Neural progenitor cell (in vitro differentiated cells): Measurements from ENCODE around the gene CAPNS1. TPM values are rescaled to one million over a fixed set of nuclear protein-coding genes. Genes with fewer than 3 reads are reported as not detected.

ENCODE experiments used
- DNase-seq: peaks from one replicate; pipeline ENCODE4 v3.0.0-alpha.2; 2016; ENCODE audit warnings: low spot score
- H2AFZ ChIP-seq: fragments of 200-600 bp; sonication (generic); replicated peaks from 2 replicates; pipeline ENCODE4 v1.6.1; 2016; ENCODE audit warnings: antibody characterized with exemption
- H3F3A ChIP-seq: fragments of 200-600 bp; sonication (generic); 2 replicates; pipeline ENCODE4 v1.6.1; 2016; ENCODE audit warnings: antibody characterized with exemption, low read depth
- H3K27ac ChIP-seq: fragments of 200-600 bp; sonication (generic); 2 replicates; pipeline ENCODE4 v1.5.1; 2016; ENCODE audit warnings: mild to moderate bottlenecking
- H3K27me3 ChIP-seq: fragments of 200-600 bp; sonication (generic); 2 replicates; pipeline ENCODE4 v1.6.1; 2016; ENCODE audit warnings: mild to moderate bottlenecking, moderate library complexity
- H3K36me3 ChIP-seq: fragments of 200-600 bp; sonication (generic); 2 replicates; pipeline ENCODE4 v1.5.1; 2016
- H3K4me1 ChIP-seq: fragments of 200-600 bp; sonication (generic); 2 replicates; pipeline ENCODE4 v1.6.1; 2016; ENCODE audit warnings: mixed run types
- H3K4me2 ChIP-seq: fragments of 200-600 bp; sonication (generic); 2 replicates; pipeline ENCODE4 v1.6.1; 2016
- H3K4me3 ChIP-seq: fragments of 200-600 bp; sonication (generic); 2 replicates; pipeline ENCODE4 v1.5.1; 2016
- H3K79me2 ChIP-seq: fragments of 200-600 bp; sonication (generic); 2 replicates; pipeline ENCODE4 v1.6.1; 2016; ENCODE audit warnings: low read depth
- H3K9ac ChIP-seq: fragments of 200-600 bp; sonication (generic); 2 replicates; pipeline ENCODE4 v1.6.1; 2016
- H3K9me3 ChIP-seq: fragments of 200-600 bp; sonication (generic); 2 replicates; pipeline ENCODE4 v1.5.1; 2016; ENCODE audit warnings: low read depth
- H4K20me1 ChIP-seq: fragments of 200-600 bp; sonication (generic); 2 replicates; pipeline ENCODE4 v1.6.1; 2016; ENCODE audit warnings: low read depth
- H3K27ac Mint-ChIP-seq: 3 replicates; pipeline ENCODE4 v1.8.0; 2021; ENCODE audit warnings: mixed read lengths
- H3K27me3 Mint-ChIP-seq: 2 replicates; pipeline ENCODE4 v1.8.0; 2022; ENCODE audit warnings: low read depth, mild to moderate bottlenecking, inconsistent platforms, moderate library complexity, mixed read lengths; ENCODE audit not compliant: insufficient read depth
- H3K36me3 Mint-ChIP-seq: 3 replicates; pipeline ENCODE4 v1.8.0; 2021; ENCODE audit warnings: mixed read lengths
- H3K4me1 Mint-ChIP-seq: 3 replicates; pipeline ENCODE4 v1.8.0; 2021; ENCODE audit warnings: mixed read lengths
- H3K4me3 Mint-ChIP-seq: 3 replicates; pipeline ENCODE4 v1.8.0; 2021; ENCODE audit warnings: mild to moderate bottlenecking, moderate library complexity, mixed read lengths
- H3K9me3 Mint-ChIP-seq: 3 replicates; pipeline ENCODE4 v1.8.0; 2020; ENCODE audit warnings: mixed read lengths
- CTCF ChIP-seq: fragments of 200-600 bp; sonication (generic); IDR thresholded peaks from 2 replicates; pipeline ENCODE4 v1.5.1; 2017; ENCODE audit warnings: antibody characterized with exemption, mild to moderate bottlenecking
- EZH2 ChIP-seq: fragments of 200-600 bp; sonication (generic); IDR thresholded peaks from 2 replicates; pipeline ENCODE4 v1.6.1; 2017; ENCODE audit warnings: antibody characterized with exemption, mild to moderate bottlenecking, moderate library complexity
- EZH2phosphoT487 ChIP-seq: fragments of 200-600 bp; sonication (generic); IDR thresholded peaks from 2 replicates; pipeline ENCODE4 v1.6.1; 2017; ENCODE audit warnings: antibody characterized with exemption
- total RNA-seq: library from RNA; depleted of rRNA; stranded (reverse); fragments of >200 nt; gene quantifications from 2 replicates; pipeline ENCODE4 v1.2.3, GENCODE V29; 2015; ENCODE audit warnings: low replicate concordance

The CAPNS1 gene
- total RNA-seq, 1 donor from 2014 or later = 258 TPM

DNA sequence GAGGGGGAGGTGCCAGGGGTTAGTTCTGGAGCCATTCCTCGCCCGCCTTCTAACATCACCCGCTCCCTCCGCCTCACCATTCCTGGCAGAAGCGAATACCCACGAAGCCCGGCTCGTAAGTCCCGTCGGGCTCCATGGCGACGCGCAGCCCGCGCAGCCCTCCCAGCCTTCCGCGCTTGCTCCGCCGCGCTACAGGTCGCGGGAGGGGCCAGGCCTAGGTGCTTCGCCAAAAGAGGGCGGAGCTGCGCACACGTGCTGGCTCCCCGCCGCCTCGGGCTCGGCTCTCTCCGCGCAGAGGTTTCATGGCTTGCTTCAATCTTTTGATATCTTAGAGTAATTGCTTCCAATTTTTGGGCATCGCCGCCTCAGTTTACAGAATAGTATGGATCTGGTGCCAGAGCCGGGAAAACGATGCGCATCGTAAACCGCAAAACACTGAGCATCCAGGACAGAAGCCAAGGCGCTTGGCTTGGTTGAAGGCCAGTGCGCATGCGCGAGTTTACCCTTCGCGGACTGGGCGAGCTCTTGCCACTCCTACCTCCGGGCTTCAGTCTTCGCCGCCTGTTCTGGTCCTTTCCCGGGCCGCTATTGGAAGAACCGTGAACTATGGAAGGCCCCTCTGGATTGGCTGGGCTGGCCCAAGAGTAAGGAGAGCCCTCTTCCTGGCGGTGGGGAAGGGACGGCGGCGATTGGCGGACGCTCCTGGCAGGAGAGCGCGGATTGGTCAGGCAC lies 25.0 kb upstream of the CAPNS1 start, which contains the start of gene POLR2I:
Gene POLR2I, minus strand, starts transcription at position 155 of the 732 bp plus-strand sequence. Its CDS starts 19 bp downstream, at position 136.
- DNase-seq = peak; percentile 100
- Mint-ChIP-seq H3K9me3 (no peaks in the 10 kb centered on the region), H3K4me1 (peaks cover 21% of the 10 kb centered on the region), H3K36me3 (peaks cover 10% of the 10 kb centered on the region), H3K4me3 (peak within 1 kb of the TSS; percentile 96), H3K27me3 (peaks cover 13% of the 10 kb centered on the region), H3K27ac (peak within 1 kb of the TSS; percentile 92)
- peaks cover 22% of the 10 kb centered on the region for H4K20me1 ChIP-seq
- peaks cover 39% of the 10 kb centered on the region for H3F3A ChIP-seq
- peak within 1 kb of the TSS; percentile 97 for H3K4me2 ChIP-seq
- TF ChIP-seq EZH2 = no peak
- no peak for TF ChIP-seq EZH2phosphoT487
- TF ChIP-seq CTCF = no peak
- H3K4me1 ChIP-seq = peaks cover 27% of the 10 kb centered on the region
- no peak within 1 kb of the TSS for H3K27ac ChIP-seq
- peak within 1 kb of the TSS; percentile 81 for H2AFZ ChIP-seq
- no peaks in the 10 kb centered on the region for H3K36me3 ChIP-seq
- peaks cover 29% of the 10 kb centered on the region for H3K79me2 ChIP-seq
- H3K9ac ChIP-seq = peak within 1 kb of the TSS; percentile 45
- H3K9me3 ChIP-seq = no peaks in the 10 kb centered on the region
- H3K27me3 ChIP-seq = no peaks in the 10 kb centered on the region
- H3K4me3 ChIP-seq = peak within 1 kb of the TSS; percentile 85

DNA sequence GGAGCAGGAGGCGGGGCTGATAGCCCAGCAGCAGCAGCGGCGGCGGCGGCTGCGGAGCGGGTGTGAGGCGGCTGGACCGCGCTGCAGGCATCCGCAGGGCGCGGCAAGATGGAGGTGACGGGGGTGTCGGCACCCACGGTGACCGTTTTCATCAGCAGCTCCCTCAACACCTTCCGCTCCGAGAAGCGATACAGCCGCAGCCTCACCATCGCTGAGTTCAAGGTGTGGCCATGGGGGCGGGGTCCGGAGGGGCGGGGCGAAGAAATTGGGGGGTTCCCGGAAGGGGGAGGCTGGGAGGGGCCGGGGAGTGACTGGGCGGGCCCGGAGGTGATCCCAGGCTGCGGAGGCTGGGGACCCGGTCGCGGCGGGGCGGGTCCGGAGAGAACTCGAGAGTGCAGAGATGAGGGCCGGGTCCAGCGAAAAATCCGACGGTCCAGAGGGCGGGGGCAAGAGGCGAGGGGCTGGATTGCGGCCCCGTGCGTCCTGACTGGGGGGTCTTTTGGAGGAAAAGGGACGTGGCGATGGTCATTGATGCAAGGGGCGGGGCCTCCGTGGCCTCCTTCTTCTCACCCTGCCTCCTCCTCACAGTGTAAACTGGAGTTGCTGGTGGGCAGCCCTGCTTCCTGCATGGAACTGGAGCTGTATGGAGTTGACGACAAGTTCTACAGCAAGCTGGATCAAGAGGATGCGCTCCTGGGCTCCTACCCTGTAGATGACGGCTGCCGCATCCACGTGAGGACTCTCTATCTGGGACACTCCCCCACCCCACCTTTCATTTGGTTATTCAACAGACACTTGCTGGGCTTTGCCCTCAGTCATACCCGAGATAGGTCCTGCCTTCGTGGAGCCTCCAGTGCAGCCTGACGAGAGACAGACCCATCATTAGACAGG lies 24.2 kb upstream of the CAPNS1 start, which contains the start of gene TBCB:
Gene TBCB, plus strand, starts transcription at position 16 of the 891 bp plus-strand sequence. Its CDS starts 93 bp downstream, at position 109.
- Mint-ChIP-seq H3K4me3 (peak within 1 kb of the TSS; percentile 96), H3K27ac (peak within 1 kb of the TSS; percentile 92), H3K36me3 (peaks cover 11% of the 10 kb centered on the region), H3K9me3 (no peaks in the 10 kb centered on the region), H3K4me1 (peaks cover 23% of the 10 kb centered on the region), H3K27me3 (peaks cover 13% of the 10 kb centered on the region)
- no peak for TF ChIP-seq EZH2phosphoT487
- TF ChIP-seq CTCF = no peak
- no peak for TF ChIP-seq EZH2
- DNase-seq = peak; percentile 86
- Histone ChIP-seq H3K27me3 (no peaks in the 10 kb centered on the region), H2AFZ (peak within 1 kb of the TSS; percentile 81), H3K79me2 (peaks cover 29% of the 10 kb centered on the region), H3K4me2 (peak within 1 kb of the TSS; percentile 97), H3K4me3 (peak within 1 kb of the TSS; percentile 85), H3K36me3 (no peaks in the 10 kb centered on the region), H3F3A (peaks cover 33% of the 10 kb centered on the region), H3K4me1 (peaks cover 30% of the 10 kb centered on the region), H3K27ac (no peak within 1 kb of the TSS), H3K9ac (peak within 1 kb of the TSS; percentile 45), H4K20me1 (peaks cover 23% of the 10 kb centered on the region), H3K9me3 (no peaks in the 10 kb centered on the region)

DNA sequence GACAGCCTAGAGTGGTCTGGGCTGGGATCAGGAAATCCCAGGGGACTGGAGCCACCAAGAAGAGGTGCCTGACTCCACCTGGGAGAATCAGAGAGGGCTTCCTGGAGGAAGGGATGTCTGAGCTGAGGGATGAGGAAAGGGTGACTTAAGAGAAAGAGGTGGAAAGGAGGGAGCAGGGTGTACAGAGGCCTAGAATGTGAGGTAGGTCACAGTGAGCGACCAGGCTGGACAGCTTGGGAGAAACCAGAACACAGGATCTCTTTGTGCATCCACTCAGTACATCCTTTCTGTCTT lies 23.6 kb upstream of the CAPNS1 start:
- H3K4me1 Mint-ChIP-seq = peaks cover 23% of the 10 kb centered on the region
- H3K36me3 Mint-ChIP-seq = peaks cover 11% of the 10 kb centered on the region
- H3K27ac ChIP-seq = no peak overlapping the region
- H3K9me3 Mint-ChIP-seq = no peaks in the 10 kb centered on the region
- DNase-seq = no peak
- H3K4me3 ChIP-seq = peak overlapping the region; percentile 85
- TF ChIP-seq EZH2phosphoT487 (no peak), CTCF (no peak), EZH2 (no peak)
- peaks cover 24% of the 10 kb centered on the region for H3K4me1 ChIP-seq
- H3K4me2 ChIP-seq = peak overlapping the region; percentile 69
- H3K27me3 ChIP-seq = no peaks in the 10 kb centered on the region
- H3K27ac Mint-ChIP-seq = no peak overlapping the region
- H3K36me3 ChIP-seq = no peaks in the 10 kb centered on the region
- H4K20me1 ChIP-seq = peaks cover 20% of the 10 kb centered on the region
- no peaks in the 10 kb centered on the region for H3K9me3 ChIP-seq
- peak overlapping the region; percentile 96 for H3K4me3 Mint-ChIP-seq
- no peak overlapping the region for H2AFZ ChIP-seq
- peaks cover 29% of the 10 kb centered on the region for H3K79me2 ChIP-seq
- peaks cover 13% of the 10 kb centered on the region for H3K27me3 Mint-ChIP-seq
- no peak overlapping the region for H3K9ac ChIP-seq
- peaks cover 27% of the 10 kb centered on the region for H3F3A ChIP-seq
